Measurements from ENCODE around the gene FUCA2. TPM values are rescaled to one million over a fixed set of nuclear protein-coding genes. Genes with fewer than 3 reads are reported as not detected.

FUCA2 gene
- total RNA-seq, 1 donor from 2014 or later: 64.0 TPM

DNA sequence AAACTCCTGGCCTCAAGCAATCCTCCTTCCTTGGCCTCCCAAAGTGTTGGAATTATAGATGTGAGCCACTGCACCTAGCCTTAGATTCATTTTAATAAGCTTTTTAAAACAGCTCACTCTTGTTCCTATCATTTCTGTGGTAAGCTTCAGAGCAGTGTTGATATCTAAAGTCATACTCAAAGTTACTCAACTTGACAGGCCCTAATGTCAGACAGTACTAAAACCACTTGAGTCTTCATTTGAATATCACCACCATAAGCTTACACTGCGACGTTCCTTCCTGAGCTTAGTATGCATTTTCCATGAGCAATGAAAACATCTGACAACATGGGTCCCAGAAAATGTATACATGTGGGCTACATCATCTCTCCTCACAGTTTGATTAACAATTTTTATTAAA is 6.0 kb downstream of the FUCA2 start:
- peaks cover 6% of the 10 kb centered on the region for H3K36me3 ChIP-seq (ENCODE audit: insufficient read depth, low read length)
- no peak overlapping the region for H3K4me2 ChIP-seq (ENCODE audit: low read length)
- Mint-ChIP-seq H3K27ac (ENCODE audit: unreplicated experiment) (no peak overlapping the region), H3K27me3 (ENCODE audit: low read depth, unreplicated experiment) (no peaks in the 10 kb centered on the region), H3K4me3 (ENCODE audit: unreplicated experiment) (no peak overlapping the region), H3K36me3 (ENCODE audit: low read depth, unreplicated experiment) (peaks cover 4% of the 10 kb centered on the region), H3K4me1 (ENCODE audit: low read depth, unreplicated experiment) (peaks cover 6% of the 10 kb centered on the region), H3K9me3 (ENCODE audit: unreplicated experiment) (no peaks in the 10 kb centered on the region)
- H3K27ac ChIP-seq (ENCODE audit: low read depth, low read length): no peak overlapping the region
- H3K9ac ChIP-seq (ENCODE audit: low read length): no peak overlapping the region
- DNase-seq (ENCODE audit: low read depth) (no peak), FAIRE-seq (peak; percentile 65)
- TF ChIP-seq EZH2 (IDR thresholded peaks at IDR 0.05; ENCODE audit: insufficient read depth, low read length): no peak
- TF ChIP-seq, protein P1, sequence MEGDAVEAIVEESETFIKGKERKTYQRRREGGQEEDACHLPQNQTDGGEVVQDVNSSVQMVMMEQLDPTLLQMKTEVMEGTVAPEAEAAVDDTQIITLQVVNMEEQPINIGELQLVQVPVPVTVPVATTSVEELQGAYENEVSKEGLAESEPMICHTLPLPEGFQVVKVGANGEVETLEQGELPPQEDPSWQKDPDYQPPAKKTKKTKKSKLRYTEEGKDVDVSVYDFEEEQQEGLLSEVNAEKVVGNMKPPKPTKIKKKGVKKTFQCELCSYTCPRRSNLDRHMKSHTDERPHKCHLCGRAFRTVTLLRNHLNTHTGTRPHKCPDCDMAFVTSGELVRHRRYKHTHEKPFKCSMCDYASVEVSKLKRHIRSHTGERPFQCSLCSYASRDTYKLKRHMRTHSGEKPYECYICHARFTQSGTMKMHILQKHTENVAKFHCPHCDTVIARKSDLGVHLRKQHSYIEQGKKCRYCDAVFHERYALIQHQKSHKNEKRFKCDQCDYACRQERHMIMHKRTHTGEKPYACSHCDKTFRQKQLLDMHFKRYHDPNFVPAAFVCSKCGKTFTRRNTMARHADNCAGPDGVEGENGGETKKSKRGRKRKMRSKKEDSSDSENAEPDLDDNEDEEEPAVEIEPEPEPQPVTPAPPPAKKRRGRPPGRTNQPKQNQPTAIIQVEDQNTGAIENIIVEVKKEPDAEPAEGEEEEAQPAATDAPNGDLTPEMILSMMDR (IDR thresholded peaks at IDR 0.05; ENCODE audit: insufficient read depth, low read depth, low read length): no peak
- H3K27me3 ChIP-seq (ENCODE audit: insufficient read depth, low read length): no peaks in the 10 kb centered on the region
- H3K4me3 ChIP-seq (ENCODE audit: insufficient read depth, low read depth, low read length): no peak overlapping the region
- peaks cover 6% of the 10 kb centered on the region for H4K20me1 ChIP-seq (ENCODE audit: insufficient read depth, low read length)
- no peaks in the 10 kb centered on the region for H3K9me3 ChIP-seq (ENCODE audit: insufficient read depth, low read depth, low read length)
- peaks cover 25% of the 10 kb centered on the region for H3K79me2 ChIP-seq (ENCODE audit: insufficient read depth, low read length)
- H2AFZ ChIP-seq (ENCODE audit: low read depth, low read length): no peak overlapping the region
- H3K4me1 ChIP-seq (ENCODE audit: insufficient read depth, low read length): no peaks in the 10 kb centered on the region

DNA sequence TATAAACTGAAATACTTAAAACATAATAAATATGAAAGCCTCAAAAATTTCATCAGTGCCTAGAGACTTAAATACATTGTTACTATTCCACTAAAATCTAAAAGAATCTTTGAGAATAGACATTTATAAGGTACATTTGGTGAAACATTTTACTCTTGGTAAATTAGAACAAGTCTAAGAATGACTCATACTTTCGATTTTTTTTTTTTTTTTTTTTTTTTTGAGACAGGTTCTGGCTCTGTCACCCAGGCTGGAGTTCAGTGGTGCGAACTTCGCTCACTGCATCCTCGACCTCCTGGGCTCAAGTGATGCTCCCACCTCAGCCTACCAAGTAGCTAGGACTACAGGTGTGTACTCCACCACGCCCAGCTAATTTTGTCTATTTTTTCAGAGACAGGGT is 6.4 kb downstream of the FUCA2 start:
- Mint-ChIP-seq H3K4me3 (ENCODE audit: unreplicated experiment) (no peak overlapping the region), H3K36me3 (ENCODE audit: low read depth, unreplicated experiment) (peaks cover 7% of the 10 kb centered on the region), H3K9me3 (ENCODE audit: unreplicated experiment) (no peaks in the 10 kb centered on the region), H3K27ac (ENCODE audit: unreplicated experiment) (no peak overlapping the region), H3K27me3 (ENCODE audit: low read depth, unreplicated experiment) (no peaks in the 10 kb centered on the region), H3K4me1 (ENCODE audit: low read depth, unreplicated experiment) (peaks cover 6% of the 10 kb centered on the region)
- Histone ChIP-seq H2AFZ (ENCODE audit: low read depth, low read length) (no peak overlapping the region), H4K20me1 (ENCODE audit: insufficient read depth, low read length) (peaks cover 6% of the 10 kb centered on the region), H3K9me3 (ENCODE audit: insufficient read depth, low read depth, low read length) (no peaks in the 10 kb centered on the region), H3K4me2 (ENCODE audit: low read length) (no peak overlapping the region), H3K27me3 (ENCODE audit: insufficient read depth, low read length) (no peaks in the 10 kb centered on the region), H3K79me2 (ENCODE audit: insufficient read depth, low read length) (peaks cover 21% of the 10 kb centered on the region), H3K27ac (ENCODE audit: low read depth, low read length) (no peak overlapping the region), H3K4me3 (ENCODE audit: insufficient read depth, low read depth, low read length) (no peak overlapping the region), H3K36me3 (ENCODE audit: insufficient read depth, low read length) (peaks cover 10% of the 10 kb centered on the region), H3K9ac (ENCODE audit: low read length) (no peak overlapping the region), H3K4me1 (ENCODE audit: insufficient read depth, low read length) (no peaks in the 10 kb centered on the region)
- no peak for TF ChIP-seq EZH2 (IDR thresholded peaks at IDR 0.05; ENCODE audit: insufficient read depth, low read length)
- TF ChIP-seq, protein P1 (IDR thresholded peaks at IDR 0.05; ENCODE audit: insufficient read depth, low read depth, low read length): no peak
- DNase-seq (ENCODE audit: low read depth): no peak
- no peak for FAIRE-seq

DNA sequence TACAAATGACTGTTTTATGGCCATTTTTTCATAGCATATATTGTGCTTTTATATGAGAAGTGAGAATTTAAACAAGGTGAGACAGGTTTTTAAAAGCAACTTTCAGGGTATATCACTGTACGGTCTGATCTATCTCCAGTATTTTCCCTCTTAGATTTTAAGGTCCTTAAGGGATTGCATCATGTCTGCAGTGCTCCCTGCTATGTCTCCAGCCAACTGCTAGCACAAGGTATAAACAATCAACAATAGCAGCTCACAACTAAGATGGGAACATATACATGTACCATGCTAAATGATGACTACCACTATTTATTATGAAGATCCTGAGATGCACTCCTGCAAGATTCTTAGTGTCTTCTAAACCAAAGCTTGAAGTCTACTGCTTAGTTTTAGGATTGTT is 7.2 kb downstream of the FUCA2 start:
- H3K4me3 ChIP-seq (ENCODE audit: insufficient read depth, low read depth, low read length): no peak overlapping the region
- Mint-ChIP-seq H3K27me3 (ENCODE audit: low read depth, unreplicated experiment) (no peaks in the 10 kb centered on the region), H3K9me3 (ENCODE audit: unreplicated experiment) (no peaks in the 10 kb centered on the region), H3K4me1 (ENCODE audit: low read depth, unreplicated experiment) (peaks cover 6% of the 10 kb centered on the region), H3K36me3 (ENCODE audit: low read depth, unreplicated experiment) (peaks cover 12% of the 10 kb centered on the region), H3K27ac (ENCODE audit: unreplicated experiment) (no peak overlapping the region), H3K4me3 (ENCODE audit: unreplicated experiment) (no peak overlapping the region)
- no peak for FAIRE-seq
- H3K79me2 ChIP-seq (ENCODE audit: insufficient read depth, low read length): peaks cover 16% of the 10 kb centered on the region
- no peak for DNase-seq (ENCODE audit: low read depth)
- no peak overlapping the region for H3K9ac ChIP-seq (ENCODE audit: low read length)
- peaks cover 17% of the 10 kb centered on the region for H3K36me3 ChIP-seq (ENCODE audit: insufficient read depth, low read length)
- no peaks in the 10 kb centered on the region for H3K27me3 ChIP-seq (ENCODE audit: insufficient read depth, low read length)
- H2AFZ ChIP-seq (ENCODE audit: low read depth, low read length): no peak overlapping the region
- no peak overlapping the region for H3K27ac ChIP-seq (ENCODE audit: low read depth, low read length)
- no peaks in the 10 kb centered on the region for H3K4me1 ChIP-seq (ENCODE audit: insufficient read depth, low read length)
- TF ChIP-seq EZH2 (IDR thresholded peaks at IDR 0.05; ENCODE audit: insufficient read depth, low read length): no peak
- TF ChIP-seq, protein P1 (IDR thresholded peaks at IDR 0.05; ENCODE audit: insufficient read depth, low read depth, low read length): no peak
- no peak overlapping the region for H3K4me2 ChIP-seq (ENCODE audit: low read length)
- no peaks in the 10 kb centered on the region for H3K9me3 ChIP-seq (ENCODE audit: insufficient read depth, low read depth, low read length)
- H4K20me1 ChIP-seq (ENCODE audit: insufficient read depth, low read length): peaks cover 6% of the 10 kb centered on the region
